HuH-7 (cell line): ENCODE measurements around the gene CCDC195.

ENCODE experiments used
- DNase-seq: peaks from one replicate; pipeline ENCODE4 v3.0.0; 2011; ENCODE audit warnings: low spot score

The CCDC195 gene, protein sequence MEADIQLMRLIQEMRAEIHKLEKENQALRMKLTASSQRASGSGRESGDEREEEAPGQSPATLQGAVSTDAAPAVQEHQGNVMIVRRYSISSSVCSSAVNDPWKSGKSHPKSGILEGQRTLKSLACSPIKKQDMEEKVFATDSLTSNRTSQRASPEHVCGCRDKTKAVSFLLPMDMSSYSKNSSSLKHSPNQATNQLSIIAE

DNA sequence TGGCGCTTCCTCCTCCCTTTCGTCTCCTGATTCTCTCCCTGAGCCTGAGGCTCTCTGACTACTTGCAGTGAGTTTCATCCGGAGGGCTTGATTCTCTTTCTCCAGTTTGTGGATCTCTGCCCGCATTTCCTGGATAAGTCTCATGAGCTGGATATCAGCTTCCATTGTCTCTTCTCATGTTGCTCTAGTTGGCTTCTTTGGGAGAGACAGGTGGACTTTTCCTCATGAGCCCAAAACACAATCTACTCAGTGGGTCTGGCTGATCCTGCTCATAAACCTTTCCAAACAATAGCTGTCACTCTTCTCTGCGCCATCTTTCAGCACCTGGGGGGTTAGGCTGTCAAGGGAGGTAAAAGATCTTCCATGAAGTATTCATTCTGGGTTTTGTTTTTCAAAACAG lies at the start of gene CCDC195:
TSS of gene CCDC195 (minus strand) at position 165 of the 400 bp plus-strand sequence. CDS start at position 165, 0 bp downstream.
- no peak for DNase-seq

DNA sequence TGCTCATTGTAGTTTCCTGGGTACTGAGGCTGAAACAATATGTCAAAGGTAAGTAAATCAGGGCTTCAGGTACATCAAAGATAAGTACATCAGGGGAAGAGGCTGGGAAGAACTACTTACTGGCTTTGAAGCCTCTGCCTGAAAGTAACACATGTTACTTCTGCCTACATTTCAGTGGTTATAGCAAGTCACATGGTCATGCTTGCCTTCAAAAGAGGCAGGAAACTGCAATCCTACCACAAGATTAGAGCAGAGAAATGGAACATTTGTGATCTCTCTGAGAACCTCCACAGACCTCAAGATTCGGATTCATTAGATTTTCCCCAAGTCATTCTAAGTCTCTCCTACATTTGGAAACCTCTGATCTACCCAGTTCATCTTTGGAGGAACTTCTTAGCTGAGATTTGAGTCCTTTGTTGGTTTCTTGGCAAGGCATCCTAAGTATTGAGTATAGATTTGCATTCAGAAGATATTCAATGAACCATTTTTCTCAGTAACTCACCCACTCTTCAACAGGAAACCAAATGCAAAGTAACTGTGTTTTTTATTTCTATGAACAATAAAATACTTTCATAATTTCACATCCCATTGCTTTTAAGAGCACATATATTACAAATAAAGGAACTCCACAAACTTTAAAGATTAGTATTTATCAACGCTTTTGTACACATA lies 48.5 kb upstream of the CCDC195 start:
- DNase-seq: no peak

DNA sequence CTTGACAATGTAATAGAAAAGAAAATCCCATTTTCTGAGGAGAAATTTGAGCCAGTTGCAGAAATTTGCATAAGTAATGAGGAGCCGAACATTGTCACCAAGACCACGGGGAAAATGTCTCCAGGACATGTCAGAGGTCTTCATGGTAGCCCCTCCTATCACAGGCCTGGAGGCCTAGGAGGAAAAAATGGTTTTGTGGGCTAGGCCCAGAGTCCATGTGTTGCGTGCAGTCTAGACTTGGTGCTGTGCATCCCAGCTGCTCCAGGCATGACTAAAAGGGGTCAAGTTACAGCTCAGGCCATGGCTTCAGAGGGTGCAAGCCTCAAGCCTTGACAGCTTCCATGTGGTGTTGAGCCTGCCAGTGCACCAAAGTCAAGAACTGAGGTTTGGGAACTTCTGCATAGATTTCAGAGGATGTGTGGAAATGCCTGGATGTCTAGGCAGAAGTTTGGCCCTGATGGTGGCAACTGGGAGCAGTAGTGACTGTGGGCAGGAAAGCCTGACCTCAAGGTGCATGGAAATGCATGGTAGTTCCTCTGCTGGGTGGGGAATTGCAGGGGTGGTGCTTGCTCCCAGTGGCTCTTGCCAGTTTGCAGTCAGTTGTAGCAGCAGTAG lies 41.9 kb upstream of the CCDC195 start:
- DNase-seq: no peak

DNA sequence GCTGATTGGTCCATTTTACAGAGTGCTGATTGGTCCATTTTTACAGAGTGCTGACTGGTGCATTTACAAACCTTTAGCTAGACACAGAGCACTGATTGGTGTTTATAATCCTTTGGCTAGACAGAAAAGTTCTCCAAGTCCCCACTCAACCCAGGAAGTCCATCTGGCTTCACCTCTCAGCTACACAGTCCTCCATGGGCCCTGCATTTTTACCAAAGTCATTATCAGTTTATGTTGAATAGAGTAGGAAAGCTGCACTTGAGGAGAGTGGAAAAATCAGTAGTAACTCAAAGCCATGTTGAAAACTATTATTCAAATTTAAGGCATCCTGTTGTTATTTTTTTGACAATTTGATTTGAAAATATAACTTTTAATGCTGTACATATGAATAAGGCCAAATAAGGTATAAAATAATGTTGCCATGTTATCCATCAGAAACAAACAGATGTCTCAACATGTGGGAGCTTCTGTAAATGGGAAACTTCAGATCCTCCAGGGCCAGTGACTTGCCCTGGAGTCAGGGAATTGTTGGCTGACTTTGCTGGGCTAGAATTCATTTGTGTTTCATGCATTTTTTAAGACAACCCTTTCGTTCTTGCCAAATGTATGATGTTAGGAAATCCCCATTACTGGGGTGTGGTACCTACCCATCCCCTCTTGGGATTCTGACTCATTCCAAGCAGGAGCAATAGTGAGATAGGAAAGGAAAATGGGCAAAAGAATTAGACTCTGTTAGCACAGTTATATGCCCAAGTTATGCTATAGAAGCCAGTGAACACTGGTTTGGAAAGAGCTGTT lies 37.8 kb upstream of the CCDC195 start:
- no peak for DNase-seq

DNA sequence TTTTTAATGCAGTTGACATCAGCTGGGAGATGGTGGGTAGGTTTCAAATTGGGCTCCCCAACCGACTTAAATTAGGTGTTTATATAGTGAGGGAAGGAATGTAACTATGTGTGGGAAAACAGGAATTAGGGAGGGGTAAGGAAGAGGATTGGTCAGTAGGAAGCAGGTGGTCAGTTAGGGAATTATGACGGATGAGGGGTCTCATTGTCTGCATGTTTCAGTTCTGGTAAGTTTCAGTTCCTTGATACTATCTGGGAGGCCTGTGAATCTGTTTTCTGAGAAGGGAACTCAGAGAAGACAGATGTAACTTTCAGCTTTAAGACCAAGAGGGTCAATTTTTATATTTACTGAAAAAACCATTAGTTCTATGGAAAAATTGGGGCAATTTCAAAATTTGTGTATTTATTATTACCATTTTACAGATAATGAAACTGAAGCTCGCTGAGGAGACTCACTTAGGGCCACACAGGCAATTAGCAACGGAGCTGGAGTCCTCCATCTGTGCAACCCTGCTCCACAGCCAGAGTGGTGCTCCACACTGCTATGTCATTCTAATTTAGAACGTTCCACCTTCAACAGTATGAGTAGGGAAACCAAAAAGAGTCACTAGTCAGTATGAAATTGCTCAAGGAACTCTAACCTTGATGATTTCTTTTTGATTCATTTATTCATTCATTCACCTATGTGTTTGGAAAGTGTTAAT lies 36.0 kb upstream of the CCDC195 start:
- no peak for DNase-seq

DNA sequence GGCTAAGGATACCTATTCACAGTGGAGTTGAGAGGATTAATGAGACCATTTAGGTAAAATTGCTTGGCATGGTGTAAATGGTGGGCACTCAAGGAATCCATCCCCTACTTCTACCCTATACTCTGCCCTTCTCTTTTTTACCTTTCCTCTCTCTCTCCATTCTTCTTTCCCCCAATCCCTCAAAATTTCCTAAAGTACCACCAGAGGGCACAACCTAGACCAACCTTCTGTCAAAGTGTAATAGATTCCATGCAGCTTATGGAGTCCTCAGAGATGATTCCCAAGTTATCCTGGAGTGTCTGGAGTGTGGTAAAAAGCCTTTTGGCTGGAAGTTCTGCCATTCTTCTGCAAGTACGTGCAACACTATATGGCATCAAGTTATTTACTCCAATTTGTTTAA lies 33.0 kb upstream of the CCDC195 start:
- DNase-seq: peak; percentile 5

DNA sequence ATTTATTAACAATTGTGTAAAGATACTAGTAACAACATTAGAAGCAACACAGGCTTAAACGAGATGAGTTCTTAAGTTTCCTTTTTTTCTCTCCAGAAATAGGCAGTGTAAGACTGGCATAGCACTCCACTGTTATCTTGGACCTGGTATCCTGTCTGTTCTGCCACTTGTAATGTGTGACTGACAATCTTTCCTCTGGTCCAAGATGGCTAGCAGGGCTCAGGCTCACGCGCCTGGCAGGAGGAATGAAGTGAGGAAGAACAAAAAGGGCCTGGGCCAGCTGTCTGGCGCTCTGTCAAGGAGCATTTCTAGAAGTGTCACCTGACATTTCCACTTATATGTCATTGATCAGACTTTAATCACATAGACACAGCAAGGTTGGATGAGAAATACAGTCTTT lies 31.6 kb upstream of the CCDC195 start:
- no peak for DNase-seq

DNA sequence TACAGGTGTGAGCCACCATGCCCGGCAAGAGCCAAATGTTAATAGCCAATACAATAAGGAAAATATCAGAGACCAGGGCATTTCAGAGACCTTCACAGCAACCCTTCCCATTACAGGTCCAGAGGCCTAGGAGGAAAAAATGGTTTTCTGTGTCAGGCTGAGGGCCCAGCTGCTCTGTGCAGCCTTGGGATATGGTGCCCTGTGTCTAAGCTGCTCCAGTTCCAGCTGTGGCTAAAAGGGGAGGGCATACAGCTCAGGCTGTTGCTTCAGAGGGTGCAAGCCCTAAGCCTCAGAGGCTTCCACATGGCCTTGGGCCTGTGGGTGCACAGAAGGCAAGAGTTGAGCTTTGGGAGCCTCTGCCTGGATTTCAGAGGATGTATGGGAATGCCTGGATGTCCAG lies 20.1 kb upstream of the CCDC195 start:
- no peak for DNase-seq

DNA sequence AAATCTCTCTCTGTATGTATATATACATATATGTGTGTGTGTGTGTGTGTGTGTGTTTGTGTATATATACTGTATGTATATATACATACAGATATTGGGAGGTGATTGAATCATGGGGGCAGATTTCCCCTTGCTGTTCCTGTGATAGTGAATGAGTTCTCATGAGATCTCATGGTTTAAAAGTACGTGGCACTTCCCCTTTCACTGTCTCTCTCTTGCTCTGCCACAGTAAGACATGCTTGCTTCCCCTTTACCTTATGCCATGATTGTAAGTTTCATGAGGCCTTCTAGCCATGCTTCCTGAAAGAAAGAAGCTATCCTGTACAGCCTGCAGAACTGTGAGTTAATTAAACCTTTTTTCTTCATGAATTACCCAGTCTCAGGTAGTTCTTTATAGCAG lies 18.8 kb upstream of the CCDC195 start:
- DNase-seq: no peak

DNA sequence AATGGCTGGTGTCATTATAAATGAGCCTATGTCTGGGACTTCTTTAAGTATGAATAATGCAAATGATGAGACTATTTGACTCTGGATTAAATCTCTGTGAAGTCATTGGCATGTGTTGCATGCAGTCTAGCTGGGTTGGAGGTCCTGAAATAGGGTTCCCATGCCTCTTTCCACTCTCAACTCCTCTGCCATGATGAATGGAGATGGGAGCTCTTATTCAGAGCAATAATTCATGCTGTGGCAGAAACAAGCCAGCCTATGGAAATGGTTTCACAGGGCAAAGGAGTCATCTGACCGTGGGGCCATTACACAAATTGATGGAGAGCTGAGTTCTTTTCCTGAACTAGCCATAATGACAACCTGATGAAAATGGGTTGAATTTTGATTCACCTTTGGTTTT lies 15.5 kb upstream of the CCDC195 start:
- no peak for DNase-seq

DNA sequence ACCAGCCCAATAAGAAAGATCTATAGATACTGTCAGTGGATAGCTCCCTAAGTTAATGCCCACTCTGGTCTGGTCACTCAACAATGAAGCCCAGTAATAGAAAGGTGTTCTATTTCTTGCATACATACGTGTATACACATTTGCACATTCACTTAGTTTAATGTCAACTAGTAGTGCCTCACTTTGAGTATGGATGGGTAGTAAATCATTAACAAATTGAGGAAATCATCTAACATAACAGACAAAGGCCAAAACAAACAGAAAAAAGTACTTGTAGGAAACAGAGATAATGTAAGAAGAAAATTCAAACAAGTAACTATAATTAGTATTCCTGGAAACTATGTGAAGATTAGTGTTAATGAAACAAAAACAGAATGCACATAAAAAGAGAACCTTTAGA lies 13.3 kb upstream of the CCDC195 start:
- DNase-seq: no peak

DNA sequence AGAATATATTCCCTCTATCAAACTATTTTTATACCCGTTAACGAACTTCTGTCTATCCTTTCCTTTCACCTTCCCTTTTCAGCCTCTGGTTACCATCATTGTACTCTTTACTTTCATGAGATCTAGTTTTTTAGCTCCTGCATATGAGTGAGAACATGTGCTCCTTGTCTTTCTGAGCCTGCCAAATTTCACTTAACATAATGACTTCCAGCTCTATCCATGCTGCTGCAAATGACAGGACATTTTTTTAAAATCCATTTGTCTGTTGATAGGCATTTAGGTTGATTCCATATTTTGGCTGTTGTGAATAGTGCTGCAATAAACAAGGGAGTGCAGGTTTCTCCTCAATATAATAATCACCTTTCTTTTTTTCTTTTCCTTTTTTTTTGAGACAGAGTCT lies 8.2 kb upstream of the CCDC195 start:
- DNase-seq: no peak

DNA sequence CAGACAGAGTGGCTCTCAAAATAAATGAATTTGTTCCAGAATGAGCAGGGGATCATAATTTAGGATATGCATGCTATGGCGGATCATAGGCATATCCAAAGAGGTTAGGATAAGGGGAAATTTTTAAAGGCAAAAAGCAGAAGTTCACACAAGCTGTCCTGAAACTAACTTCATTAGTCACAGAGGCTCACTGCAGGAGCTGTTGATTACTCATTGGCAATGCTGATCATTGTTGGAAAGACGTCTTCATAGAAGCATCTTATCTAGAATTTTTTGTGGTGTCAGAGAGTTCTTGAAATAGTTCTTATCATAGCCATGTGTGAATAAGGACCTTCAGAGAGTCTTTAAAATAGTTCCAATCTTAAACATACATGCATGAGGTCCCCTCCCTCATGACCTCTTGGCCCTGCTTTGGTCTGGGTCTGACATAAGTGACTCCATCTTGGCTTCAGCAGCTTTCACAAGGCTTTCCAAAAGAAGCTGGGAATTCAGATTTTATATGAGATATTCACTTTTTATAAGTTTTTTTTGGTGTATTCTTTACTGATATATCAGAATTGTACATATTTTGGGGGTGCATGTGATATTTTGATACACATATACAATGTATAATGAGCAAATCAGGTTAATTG lies 7.5 kb upstream of the CCDC195 start:
- no peak for DNase-seq

DNA sequence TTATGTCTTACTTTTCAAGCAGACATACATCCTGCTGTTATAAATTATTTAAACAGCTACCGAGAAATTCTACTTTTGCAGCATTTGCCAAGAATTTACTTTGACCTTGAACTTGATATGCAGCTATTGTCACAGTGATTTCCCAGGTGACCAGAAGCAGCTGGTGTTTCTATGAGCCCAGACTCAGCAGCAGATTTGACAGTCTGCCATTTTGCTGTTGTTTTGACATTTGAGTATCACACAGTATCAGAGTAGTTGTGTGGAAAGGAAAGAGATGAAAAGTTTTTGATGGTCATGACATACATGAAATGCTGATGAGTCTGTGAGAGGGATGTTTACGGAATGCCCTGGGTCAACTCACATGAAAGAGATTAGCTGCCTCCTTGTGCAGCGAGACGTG lies 6.6 kb upstream of the CCDC195 start:
- DNase-seq: no peak

DNA sequence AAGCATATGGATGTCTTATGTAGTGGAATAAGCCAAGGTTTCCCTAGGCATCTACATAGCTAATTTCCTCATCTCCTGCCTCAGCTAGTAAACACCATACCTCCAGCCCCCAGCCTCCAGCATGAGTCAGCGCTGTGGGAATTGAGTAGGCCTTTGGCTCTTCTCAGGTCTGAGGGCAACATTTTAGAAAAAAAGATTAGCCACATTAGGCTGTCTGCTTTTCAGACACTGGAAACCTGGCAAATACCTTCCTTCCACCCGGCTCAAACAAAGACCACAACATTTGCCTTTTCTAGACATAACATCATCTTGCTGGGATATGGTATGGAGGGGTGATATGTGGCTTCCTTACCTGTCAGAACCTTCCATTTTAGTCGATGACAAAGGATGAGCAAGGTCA lies 6.1 kb upstream of the CCDC195 start:
- DNase-seq: no peak

DNA sequence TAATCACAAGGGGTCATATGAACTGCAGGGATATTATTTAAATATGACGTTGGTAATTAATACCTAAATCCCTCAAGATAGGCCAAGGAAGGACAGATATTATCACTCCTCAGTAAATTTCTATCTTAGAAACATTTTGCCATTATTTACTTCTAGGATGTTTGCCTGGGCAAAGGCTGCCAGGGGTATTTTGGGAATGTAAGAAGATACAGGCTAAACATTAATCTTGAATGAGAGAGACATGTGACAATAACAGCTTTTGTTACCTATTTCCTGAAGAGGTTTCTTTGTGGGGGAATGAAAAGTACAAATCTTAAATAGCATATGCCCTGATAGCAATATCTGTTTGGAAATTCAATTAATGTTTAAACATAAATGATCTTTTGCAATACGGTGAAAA lies 756 bp upstream of the CCDC195 start:
- DNase-seq: no peak

DNA sequence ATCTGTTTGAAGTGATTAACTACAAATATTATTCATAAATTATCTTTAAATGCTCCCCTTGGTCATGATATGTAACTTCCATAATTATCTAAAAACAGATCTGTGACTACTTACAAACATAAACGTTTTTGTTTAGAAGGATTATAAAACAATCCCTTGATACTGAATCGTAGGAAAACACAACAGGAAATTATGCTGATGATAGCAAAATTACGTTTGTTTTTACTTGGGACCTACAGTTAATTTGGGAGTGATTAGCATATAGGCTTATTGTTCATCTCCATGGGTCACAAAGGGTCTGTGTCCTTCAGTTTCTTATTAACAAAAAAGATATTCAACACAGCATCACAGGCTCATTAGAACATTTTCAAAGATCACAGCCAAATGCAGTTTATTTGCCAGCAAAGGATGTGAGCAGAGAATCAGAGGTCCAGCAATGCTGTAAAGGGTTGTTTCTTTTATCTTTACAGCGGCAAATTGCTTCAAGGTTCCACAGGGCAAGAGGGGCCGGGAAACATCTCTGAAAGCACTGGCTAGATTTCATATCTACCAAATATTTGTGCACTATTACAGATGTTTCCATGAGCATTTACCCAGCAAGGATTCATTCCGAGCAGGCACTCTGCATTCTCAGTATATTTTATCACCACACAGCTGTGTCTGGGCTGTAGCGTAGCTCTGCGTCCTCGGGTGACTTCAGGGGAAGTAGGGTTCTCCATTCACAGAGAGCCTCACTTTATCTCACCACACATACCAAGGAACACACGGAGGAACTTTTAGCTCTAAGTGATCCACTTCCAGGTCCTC lies 4.1 kb downstream of the CCDC195 start:
- no peak for DNase-seq

DNA sequence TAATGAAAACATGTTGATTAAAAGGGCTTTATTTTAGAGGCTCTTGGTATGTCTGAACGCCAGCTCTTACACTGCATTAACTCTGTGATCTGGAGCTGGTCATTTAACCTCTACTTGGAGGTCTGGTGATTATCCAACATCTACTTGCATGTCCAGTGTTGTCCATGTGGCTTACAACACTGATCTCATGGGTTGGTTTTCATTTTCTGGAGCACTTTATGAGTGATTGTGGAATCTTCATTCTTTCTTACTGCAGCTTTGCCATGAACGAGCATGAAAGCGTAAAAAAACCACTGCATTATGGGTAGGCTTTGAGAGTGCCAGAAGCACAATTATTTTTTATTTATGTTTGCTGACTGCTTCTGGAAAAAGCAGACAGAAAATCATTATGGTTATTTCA lies 4.8 kb downstream of the CCDC195 start:
- no peak for DNase-seq

DNA sequence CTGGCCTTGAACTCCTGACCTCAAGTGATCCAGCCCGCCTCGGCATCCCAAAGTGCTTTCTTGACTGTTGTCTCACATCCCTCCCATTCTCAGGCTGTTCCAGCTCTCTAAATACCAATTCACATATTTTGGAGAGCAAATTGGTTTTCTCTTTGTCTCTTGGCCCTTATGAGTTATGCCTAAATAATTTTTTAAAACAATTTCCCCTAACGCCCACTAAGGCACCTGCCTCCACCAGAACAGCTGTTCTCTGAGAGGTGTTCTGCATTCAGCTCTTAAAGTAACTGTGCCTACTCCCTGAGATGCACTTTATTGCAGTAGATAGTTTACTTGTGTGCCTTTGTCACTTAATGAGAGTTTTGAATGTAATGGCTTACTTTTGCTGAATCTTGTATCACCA lies 6.9 kb downstream of the CCDC195 start:
- DNase-seq: no peak

DNA sequence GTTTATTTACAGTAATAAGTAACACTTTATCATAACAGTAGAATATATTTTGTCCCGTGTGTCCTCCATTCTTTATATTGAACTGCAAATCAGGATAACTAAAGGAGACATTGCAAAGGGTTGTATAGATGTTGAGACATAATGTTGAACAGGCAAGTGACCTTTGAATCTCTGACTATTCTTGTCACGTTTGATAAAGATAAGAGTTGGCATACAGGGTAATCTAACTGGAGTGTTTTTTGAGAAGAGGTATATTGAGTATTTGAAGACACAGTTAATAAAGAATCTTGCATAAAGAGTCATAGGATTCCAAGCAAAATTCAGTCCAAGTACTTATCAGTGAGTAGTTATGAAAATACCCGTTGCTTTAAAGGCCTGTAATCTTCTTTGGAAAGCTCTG lies 21.7 kb downstream of the CCDC195 start:
- DNase-seq: no peak

DNA sequence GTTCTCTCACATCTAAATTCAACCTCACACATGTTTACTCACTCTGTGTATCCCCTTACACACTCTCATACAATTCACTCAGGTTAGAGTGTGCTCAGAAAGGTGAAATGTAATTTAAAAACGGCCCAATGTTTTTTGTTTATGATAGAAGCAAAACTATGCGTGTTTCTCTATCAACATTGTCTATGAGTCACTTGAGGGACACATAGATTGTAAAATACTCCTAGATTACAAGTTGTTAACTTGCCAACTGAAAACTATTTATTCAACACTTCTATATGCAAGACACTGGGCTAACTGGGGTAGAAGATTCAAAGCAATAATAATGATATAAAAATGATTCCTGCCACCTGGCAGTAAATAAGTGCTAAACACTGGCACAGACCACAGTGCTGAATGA lies 24.6 kb downstream of the CCDC195 start:
- DNase-seq: no peak
